HEK293T (cell line): ENCODE data around the gene GRAMD2B.

Source experiments
- CTCF ChIA-PET: fragments of 350-600 bp; formaldehyde crosslinking; extraction: SDS; loops from one replicate; lab custom pipeline; 2021; ENCODE audit warnings: antibody characterized with exemption, inconsistent platforms; lab: Yijun Ruan, JAX
- POLR2A ChIA-PET: fragments of 350-600 bp; formaldehyde crosslinking; extraction: SDS; loops from one replicate; lab custom pipeline; 2020; ENCODE audit warnings: antibody characterized with exemption, inconsistent platforms; lab: Yijun Ruan, JAX
- DNase-seq: peaks from one replicate; pipeline ENCODE4 v3.0.0; 2012; ENCODE audit warnings: mixed read lengths; ENCODE audit errors: extremely low spot score
- ARNT ChIP-seq: fragments of 450-650 bp; IDR thresholded peaks from 2 replicates; pipeline ENCODE4 v1.6.1; 2017; ENCODE audit warnings: mild to moderate bottlenecking
- BHLHE40 ChIP-seq: fragments of 450-650 bp; IDR thresholded peaks from 2 replicates; pipeline ENCODE4 v1.6.1; 2016; ENCODE audit warnings: mild to moderate bottlenecking, moderate library complexity, borderline replicate concordance
- CTBP1 ChIP-seq: fragments of 450-650 bp; IDR thresholded peaks from 2 replicates; pipeline ENCODE4 v1.6.1; 2016; ENCODE audit warnings: borderline replicate concordance
- ELF4 ChIP-seq: fragments of 450-650 bp; IDR thresholded peaks from 2 replicates; pipeline ENCODE4 v1.6.1; 2017; ENCODE audit warnings: antibody characterized with exemption
- FOXA1 ChIP-seq: fragments of 450-650 bp; IDR thresholded peaks from 2 replicates; pipeline ENCODE4 v1.6.1; 2016; ENCODE audit warnings: mild to moderate bottlenecking
- FOXK2 ChIP-seq: fragments of 450-650 bp; IDR thresholded peaks from 2 replicates; pipeline ENCODE4 v1.6.1; 2016; ENCODE audit warnings: mild to moderate bottlenecking
- FOXM1 ChIP-seq: fragments of 450-650 bp; IDR thresholded peaks from 2 replicates; pipeline ENCODE4 v1.6.1; 2017; ENCODE audit warnings: mild to moderate bottlenecking, borderline replicate concordance
- HDGF ChIP-seq: fragments of 450-650 bp; IDR thresholded peaks from 2 replicates; pipeline ENCODE4 v1.6.1; 2017; ENCODE audit warnings: antibody characterized with exemption, borderline replicate concordance
- L3MBTL2 ChIP-seq: fragments of 450-650 bp; conservative IDR thresholded peaks from 2 replicates; pipeline ENCODE4 v1.6.1; 2016; ENCODE audit warnings: mild to moderate bottlenecking
- LEF1 ChIP-seq: fragments of 450-650 bp; IDR thresholded peaks from 2 replicates; pipeline ENCODE4 v1.6.1; 2017; ENCODE audit warnings: mild to moderate bottlenecking, borderline replicate concordance
- NFRKB ChIP-seq: fragments of 450-650 bp; IDR thresholded peaks from 2 replicates; pipeline ENCODE4 v1.6.1; 2016; ENCODE audit warnings: mild to moderate bottlenecking, moderate library complexity
- PKNOX1 ChIP-seq: fragments of 450-650 bp; IDR thresholded peaks from 2 replicates; pipeline ENCODE4 v1.6.1; 2016
- SP1 ChIP-seq: fragments of 450-650 bp; IDR thresholded peaks from 2 replicates; pipeline ENCODE4 v1.6.1; 2017
- SUZ12 ChIP-seq: fragments of 450-650 bp; IDR thresholded peaks from 2 replicates; pipeline ENCODE4 v1.6.1; 2016; ENCODE audit warnings: mild to moderate bottlenecking
- TARDBP ChIP-seq: fragments of 450-650 bp; IDR thresholded peaks from 2 replicates; pipeline ENCODE4 v1.6.1; 2016
- ZNF384 ChIP-seq: fragments of 450-650 bp; IDR thresholded peaks from 2 replicates; pipeline ENCODE4 v1.6.1; 2016

The GRAMD2B gene

GRCh38 chr5:126534553-126534952, 111.3 kb downstream of the GRAMD2B start:
- TF ChIP-seq NFRKB, result no peak
- no peak for TF ChIP-seq PKNOX1
- no peak for TF ChIP-seq CTBP1
- TF ChIP-seq BHLHE40, result no peak
- no peak for TF ChIP-seq SUZ12
- no peak for TF ChIP-seq SP1
- TF ChIP-seq FOXM1, result no peak
- TF ChIP-seq HDGF, result no peak
- TF ChIP-seq ELF4, result no peak
- TF ChIP-seq ZNF384, result no peak
- TF ChIP-seq FOXA1, result no peak
- no peak for TF ChIP-seq L3MBTL2
- DNase-seq, result no peak
- ChIA-PET POLR2A (no interaction called here), CTCF (no interaction called here)

- ChIA-PET POLR2A (no interaction called here), CTCF (interaction anchor here (0.6 kb wide), 1 partner anchor 1887 kb away, joined by 3 read pairs; no protein-coding TSS in a partner anchor)
- no peak for TF ChIP-seq ARNT
- DNase-seq, result no peak
These were observed 112.8 kb downstream of the GRAMD2B start for GRCh38 chr5:126535856-126536545.

- DNase-seq, result no peak
- ChIA-PET POLR2A (no interaction called here), CTCF (interaction anchor here (0.6 to 1.2 kb wide), 2 partner anchors 37 to 172 kb away, joined by 3 read pairs; no protein-coding TSS in a partner anchor)
- TF ChIP-seq FOXM1 (no peak), FOXA1 (no peak), PKNOX1 (no peak), TARDBP (no peak), SUZ12 (no peak), LEF1 (no peak), CTBP1 (no peak)
These were observed 113.7 kb downstream of the GRAMD2B start for GRCh38 chr5:126536874-126537273.

GRCh38 chr5:126538579-126538978, 115.4 kb downstream of the GRAMD2B start:
- CTCF ChIA-PET, result interaction anchor here (0.6 to 1.8 kb wide), 6 partner anchors 12 to 703 kb away, joined by 3 to 6 read pairs (median 4); no protein-coding TSS in a partner anchor
- POLR2A ChIA-PET, result no interaction called here
- TF ChIP-seq PKNOX1, result no peak
- TF ChIP-seq ZNF384, result no peak
- TF ChIP-seq SP1, result no peak
- TF ChIP-seq HDGF, result no peak
- TF ChIP-seq FOXM1, result no peak
- no peak for TF ChIP-seq LEF1
- TF ChIP-seq NFRKB, result no peak
- no peak for TF ChIP-seq BHLHE40
- TF ChIP-seq ARNT, result no peak
- TF ChIP-seq TARDBP, result no peak
- no peak for TF ChIP-seq L3MBTL2
- TF ChIP-seq SUZ12, result no peak
- TF ChIP-seq FOXK2, result no peak
- TF ChIP-seq ELF4, result no peak
- DNase-seq, result no peak

- DNase-seq, result no peak
- CTCF ChIA-PET, result interaction anchor here (0.5 to 2.1 kb wide), 4 partner anchors 8 to 227 kb away, joined by 3 to 8 read pairs (median 5); no protein-coding TSS in a partner anchor
- TF ChIP-seq CTBP1 (no peak), FOXK2 (no peak), PKNOX1 (no peak), ARNT (no peak), BHLHE40 (no peak), LEF1 (no peak), FOXA1 (no peak), ZNF384 (no peak), ELF4 (no peak), SUZ12 (no peak), TARDBP (no peak), L3MBTL2 (no peak), FOXM1 (no peak)
- POLR2A ChIA-PET, result no interaction called here
These were observed 117.4 kb downstream of the GRAMD2B start for GRCh38 chr5:126540631-126541030.

GRCh38 chr5:126542441-126542840, 119.2 kb downstream of the GRAMD2B start:
- no peak for DNase-seq
- TF ChIP-seq SUZ12, result no peak
- no peak for TF ChIP-seq PKNOX1
- TF ChIP-seq HDGF, result no peak
- TF ChIP-seq FOXK2, result no peak
- TF ChIP-seq TARDBP, result no peak
- TF ChIP-seq CTBP1, result no peak
- POLR2A ChIA-PET, result no interaction called here
- CTCF ChIA-PET, result interaction anchor here (0.7 to 2.1 kb wide), 3 partner anchors 12 to 18 kb away, joined by 5 to 7 read pairs (median 5); no protein-coding TSS in a partner anchor
